A549 (cell line): Measurements from ENCODE around the gene PNLIPRP1.

Experiments used
- CEBPB ChIP-seq, 2 experiments: fragments of >200 bp in 1 of 2; sonication (Bioruptor Twin) in 1 of 2; formaldehyde crosslinking in 1 of 2; IDR thresholded peaks; 2 replicates each; pipeline ENCODE4 v1.6.1; 2012 to 2016
- FOXS1 ChIP-seq: fragments of 250-450 bp; sonication (Bioruptor Pico); IDR thresholded peaks from 2 replicates; pipeline ENCODE4 v1.5.0; 2020; ENCODE audit warnings: mild to moderate bottlenecking, moderate library complexity
- PHF8 ChIP-seq: fragments of 200-600 bp; sonication (generic); IDR thresholded peaks from 2 replicates; pipeline ENCODE4 v1.6.1; 2016; ENCODE audit warnings: low read depth, mild to moderate bottlenecking, antibody characterized with exemption, moderate library complexity, borderline replicate concordance
- POLR2AphosphoS2 ChIP-seq: conservative IDR thresholded peaks from 2 replicates; pipeline ENCODE4 v1.6.1; 2012; ENCODE audit warnings: low read length, improper control_type of control experiment, inconsistent platforms
- TP53 ChIP-seq: fragments of 250-450 bp; sonication (Bioruptor Pico); IDR thresholded peaks from 2 replicates; pipeline ENCODE4 v1.5.0; 2021; ENCODE audit warnings: mild to moderate bottlenecking, moderate library complexity
- ZFP36 ChIP-seq: fragments of 450-650 bp; IDR thresholded peaks from 2 replicates; pipeline ENCODE4 v1.6.1; 2014; ENCODE audit warnings: borderline replicate concordance; ENCODE audit not compliant: partially characterized antibody
- TF ChIP-seq, protein P1 (sequence below): fragments of >200 bp; sonication (Bioruptor Twin); formaldehyde crosslinking; IDR thresholded peaks from 3 replicates; pipeline ENCODE4 v1.5.1; 2016
- TF ChIP-seq, protein P2 (sequence below): IDR thresholded peaks from 2 replicates; pipeline ENCODE4 v1.6.1; 2012; ENCODE audit warnings: low read depth, borderline replicate concordance
- TF ChIP-seq, protein P3 (sequence below): fragments of 200-600 bp; sonication (generic); IDR thresholded peaks from 2 replicates; pipeline ENCODE4 v1.6.1; 2016; ENCODE audit warnings: antibody characterized with exemption, mild to moderate bottlenecking, moderate library complexity

DNA sequence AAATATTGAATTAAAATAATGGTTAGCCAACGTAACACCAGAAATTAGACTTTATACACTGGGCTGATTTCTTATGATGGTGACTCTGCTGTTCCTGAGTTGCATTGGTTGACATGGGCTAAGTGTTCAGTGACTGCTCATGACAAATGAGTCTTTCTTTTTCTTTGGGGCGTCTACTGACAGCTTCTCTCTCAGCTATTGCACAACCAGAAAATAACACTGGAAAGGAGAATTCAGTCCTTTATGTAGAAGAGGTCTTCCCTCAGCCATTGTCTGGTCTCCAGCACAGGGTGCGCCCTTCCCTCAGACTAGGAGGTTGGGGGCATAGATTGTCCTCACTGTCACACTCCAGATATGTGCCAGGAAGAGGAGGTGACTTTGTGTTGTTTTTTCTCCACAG is 23.4 kb upstream of the PNLIPRP1 start:
- TF ChIP-seq, protein P1, sequence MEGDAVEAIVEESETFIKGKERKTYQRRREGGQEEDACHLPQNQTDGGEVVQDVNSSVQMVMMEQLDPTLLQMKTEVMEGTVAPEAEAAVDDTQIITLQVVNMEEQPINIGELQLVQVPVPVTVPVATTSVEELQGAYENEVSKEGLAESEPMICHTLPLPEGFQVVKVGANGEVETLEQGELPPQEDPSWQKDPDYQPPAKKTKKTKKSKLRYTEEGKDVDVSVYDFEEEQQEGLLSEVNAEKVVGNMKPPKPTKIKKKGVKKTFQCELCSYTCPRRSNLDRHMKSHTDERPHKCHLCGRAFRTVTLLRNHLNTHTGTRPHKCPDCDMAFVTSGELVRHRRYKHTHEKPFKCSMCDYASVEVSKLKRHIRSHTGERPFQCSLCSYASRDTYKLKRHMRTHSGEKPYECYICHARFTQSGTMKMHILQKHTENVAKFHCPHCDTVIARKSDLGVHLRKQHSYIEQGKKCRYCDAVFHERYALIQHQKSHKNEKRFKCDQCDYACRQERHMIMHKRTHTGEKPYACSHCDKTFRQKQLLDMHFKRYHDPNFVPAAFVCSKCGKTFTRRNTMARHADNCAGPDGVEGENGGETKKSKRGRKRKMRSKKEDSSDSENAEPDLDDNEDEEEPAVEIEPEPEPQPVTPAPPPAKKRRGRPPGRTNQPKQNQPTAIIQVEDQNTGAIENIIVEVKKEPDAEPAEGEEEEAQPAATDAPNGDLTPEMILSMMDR, result no peak
- TF ChIP-seq ZFP36, result no peak
- no peak for TF ChIP-seq TP53 (CRISPR knock-in tag)
- TF ChIP-seq, protein P2, sequence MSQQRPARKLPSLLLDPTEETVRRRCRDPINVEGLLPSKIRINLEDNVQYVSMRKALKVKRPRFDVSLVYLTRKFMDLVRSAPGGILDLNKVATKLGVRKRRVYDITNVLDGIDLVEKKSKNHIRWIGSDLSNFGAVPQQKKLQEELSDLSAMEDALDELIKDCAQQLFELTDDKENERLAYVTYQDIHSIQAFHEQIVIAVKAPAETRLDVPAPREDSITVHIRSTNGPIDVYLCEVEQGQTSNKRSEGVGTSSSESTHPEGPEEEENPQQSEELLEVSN, result no peak
- no peak for TF ChIP-seq PHF8
- TF ChIP-seq CEBPB (IDR thresholded peaks at IDR 0.05), result no peak
- TF ChIP-seq POLR2AphosphoS2, result no peak
- TF ChIP-seq, protein P3, sequence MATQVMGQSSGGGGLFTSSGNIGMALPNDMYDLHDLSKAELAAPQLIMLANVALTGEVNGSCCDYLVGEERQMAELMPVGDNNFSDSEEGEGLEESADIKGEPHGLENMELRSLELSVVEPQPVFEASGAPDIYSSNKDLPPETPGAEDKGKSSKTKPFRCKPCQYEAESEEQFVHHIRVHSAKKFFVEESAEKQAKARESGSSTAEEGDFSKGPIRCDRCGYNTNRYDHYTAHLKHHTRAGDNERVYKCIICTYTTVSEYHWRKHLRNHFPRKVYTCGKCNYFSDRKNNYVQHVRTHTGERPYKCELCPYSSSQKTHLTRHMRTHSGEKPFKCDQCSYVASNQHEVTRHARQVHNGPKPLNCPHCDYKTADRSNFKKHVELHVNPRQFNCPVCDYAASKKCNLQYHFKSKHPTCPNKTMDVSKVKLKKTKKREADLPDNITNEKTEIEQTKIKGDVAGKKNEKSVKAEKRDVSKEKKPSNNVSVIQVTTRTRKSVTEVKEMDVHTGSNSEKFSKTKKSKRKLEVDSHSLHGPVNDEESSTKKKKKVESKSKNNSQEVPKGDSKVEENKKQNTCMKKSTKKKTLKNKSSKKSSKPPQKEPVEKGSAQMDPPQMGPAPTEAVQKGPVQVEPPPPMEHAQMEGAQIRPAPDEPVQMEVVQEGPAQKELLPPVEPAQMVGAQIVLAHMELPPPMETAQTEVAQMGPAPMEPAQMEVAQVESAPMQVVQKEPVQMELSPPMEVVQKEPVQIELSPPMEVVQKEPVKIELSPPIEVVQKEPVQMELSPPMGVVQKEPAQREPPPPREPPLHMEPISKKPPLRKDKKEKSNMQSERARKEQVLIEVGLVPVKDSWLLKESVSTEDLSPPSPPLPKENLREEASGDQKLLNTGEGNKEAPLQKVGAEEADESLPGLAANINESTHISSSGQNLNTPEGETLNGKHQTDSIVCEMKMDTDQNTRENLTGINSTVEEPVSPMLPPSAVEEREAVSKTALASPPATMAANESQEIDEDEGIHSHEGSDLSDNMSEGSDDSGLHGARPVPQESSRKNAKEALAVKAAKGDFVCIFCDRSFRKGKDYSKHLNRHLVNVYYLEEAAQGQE, result no peak
- no peak for TF ChIP-seq FOXS1 (CRISPR knock-in tag)
